Right cardiac atrium (tissue), 5 donors: Measurements from ENCODE around the gene UBL7. TPM values are rescaled to one million over a fixed set of nuclear protein-coding genes. Genes with fewer than 3 reads are reported as not detected.
"Not testable (repeated sequence)": the region's sequence is repeated elsewhere in the genome, so short reads cannot be mapped to it uniquely, and the experiment has no call there.

Experiments
- ATAC-seq, 2 donors: fragments of 200-7000 bp; cut with Tn5 transposase; one replicate each; pipeline versions ENCODE4 v1.8.0 to v1.9.1; 2020; ENCODE audit warnings: moderate library complexity in 2 of 2, mild to moderate bottlenecking in 1 of 2
- DNase-seq, 3 donors: peaks; one replicate each; pipeline ENCODE4 v3.0.0-alpha.2; 2020
- H3K27ac ChIP-seq: one replicate; pipeline ENCODE4 v1.5.1; 2013; ENCODE audit warnings: mild to moderate bottlenecking, low read length, control low read depth, moderate library complexity
- H3K27me3 ChIP-seq: one replicate; pipeline ENCODE4 v1.6.1; 2013; ENCODE audit not compliant: control insufficient read depth, insufficient read depth
- H3K4me1 ChIP-seq: one replicate; pipeline ENCODE4 v1.6.1; 2013; ENCODE audit warnings: low read length; ENCODE audit not compliant: control insufficient read depth, insufficient read depth
- H3K4me3 ChIP-seq: one replicate; pipeline ENCODE4 v1.5.1; 2013; ENCODE audit warnings: low read length, control low read depth
- H3K9me3 ChIP-seq: one replicate; pipeline ENCODE4 v1.6.1; 2013; ENCODE audit warnings: low read length; ENCODE audit not compliant: control insufficient read depth
- WGBS: extraction: QIAGEN DNeasy Blood & Tissue Kit; methylation state at CpG from one replicate; pipeline ENCODE4 v1.1.7; 2013; 5-methylcytosine and 5-hydroxymethylcytosine counted together
- intact Hi-C, 4 donors: fragments of 100-400 bp; cut with DNase I; formaldehyde crosslinking; loops; one replicate each; pipeline versions ENCODE4 v1.11.0 to v1.14.0; 2022 to 2023
- polyA plus RNA-seq: library from polyadenylated mRNA; stranded (reverse); fragments of 200-250 nt; gene quantifications from one replicate; pipeline ENCODE4 v1.2.3, GENCODE V29; 2013
- total RNA-seq, 4 donors: library from RNA; stranded (reverse); fragmentation: NEBNext Ultra II Directional; extraction: Animal tissue kit (Norgen Biotek cat#: 25700); gene quantifications; one replicate each; pipeline ENCODE4 v1.2.1, GENCODE V29; 2021
- donor health status: healthy with polysubstance abuse.
- donor health status: DM: no; HTN: yes; CAD: no.
- donor health status: DM: no; HTN: no; CAD: no.
- donor health status: DM: no; HTN: yes; CAD: no; lungs with severe emphysema.
- donor health status: DM: yes; HTN: yes; CAD: no.

Gene UBL7
- total and polyA plus RNA-seq, 5 donors, result 35.8 to 59.3 (median 49.0) TPM

GRCh38 chr15:74464216-74464615 lies 3.3 kb upstream of the UBL7 start:
- ATAC-seq (no peak), DNase-seq (no peak)
- Histone ChIP-seq H3K27me3 (no peaks in the 10 kb centered on the region), H3K4me1 (peaks cover 2% of the 10 kb centered on the region), H3K4me3 (no peak overlapping the region), H3K9me3 (no peaks in the 10 kb centered on the region), H3K27ac (no peak overlapping the region)
- 65% methylated on average over 2 of the region's 2 CpGs for WGBS
- intact Hi-C loops, result loop anchor here in 1 of 4 donors (10.0 kb wide), 1 partner anchor 151 kb away; the partner anchor contains the start of gene CLK3

GRCh38 chr15:74463634-74464033 lies 2.7 kb upstream of the UBL7 start:
- no peaks in the 10 kb centered on the region for H3K27me3 ChIP-seq
- ATAC-seq (no peak), DNase-seq (no peak)
- H3K4me3 ChIP-seq, result no peak overlapping the region
- H3K4me1 ChIP-seq, result peaks cover 2% of the 10 kb centered on the region
- H3K9me3 ChIP-seq, result no peaks in the 10 kb centered on the region
- H3K27ac ChIP-seq, result no peak overlapping the region
- intact Hi-C loops, result loop anchor here in 1 of 4 donors (10.0 kb wide), 1 partner anchor 151 kb away; the partner anchor contains the start of gene CLK3

GRCh38 chr15:74461847-74462511 lies 1.0 kb upstream of the UBL7 start:
- DNase-seq, result no peak
- WGBS, result 42% methylated on average over 8 of the region's 8 CpGs
- no peaks in the 10 kb centered on the region for H3K27me3 ChIP-seq
- no peak for ATAC-seq
- H3K9me3 ChIP-seq, result no peaks in the 10 kb centered on the region
- H3K4me1 ChIP-seq, result peaks cover 2% of the 10 kb centered on the region
- H3K27ac ChIP-seq, result no peak overlapping the region
- intact Hi-C loops, result loop anchor here in 1 of 4 donors (10.0 kb wide), 1 partner anchor 153 kb away; the partner anchor contains the start of gene CLK3
- peak overlapping the region; percentile 90 for H3K4me3 ChIP-seq

- peaks cover 2% of the 10 kb centered on the region for H3K4me1 ChIP-seq
- DNase-seq (no peak), ATAC-seq (no peak)
- intact Hi-C loops, result loop anchor here in 1 of 4 donors (10.0 kb wide), 1 partner anchor 155 kb away; the partner anchor contains the start of gene CLK3
- H3K4me3 ChIP-seq, result peak overlapping the region; percentile 90
- H3K27me3 ChIP-seq, result no peaks in the 10 kb centered on the region
- WGBS, result 54% methylated on average over 2 of the region's 2 CpGs
- H3K27ac ChIP-seq, result no peak overlapping the region
- H3K9me3 ChIP-seq, result no peaks in the 10 kb centered on the region
These were observed 662 bp downstream of the UBL7 start for GRCh38 chr15:74460298-74460697.

GRCh38 chr15:74459798-74460197 lies 1.2 kb downstream of the UBL7 start:
- H3K27me3 ChIP-seq, H3K27ac ChIP-seq, DNase-seq, H3K4me1 ChIP-seq, H3K9me3 ChIP-seq, H3K4me3 ChIP-seq, ATAC-seq: not testable (repeated sequence)
- intact Hi-C loops, result loop anchor here in 1 of 4 donors (10.0 kb wide), 1 partner anchor 155 kb away; the partner anchor contains the start of gene CLK3
- WGBS, result 97% methylated on average over 14 of the region's 14 CpGs

GRCh38 chr15:74458473-74458872 lies 2.5 kb downstream of the UBL7 start:
- 95% methylated on average over 3 of the region's 3 CpGs for WGBS
- Histone ChIP-seq H3K27ac (no peak overlapping the region), H3K9me3 (no peaks in the 10 kb centered on the region), H3K27me3 (no peaks in the 10 kb centered on the region), H3K4me3 (no peak overlapping the region), H3K4me1 (peaks cover 2% of the 10 kb centered on the region)
- intact Hi-C loops, result no loop called here
- ATAC-seq (no peak), DNase-seq (no peak)

GRCh38 chr15:74457036-74457435 lies 3.9 kb downstream of the UBL7 start:
- H3K4me3 ChIP-seq, DNase-seq, H3K27ac ChIP-seq, H3K4me1 ChIP-seq, intact Hi-C loops, H3K27me3 ChIP-seq, H3K9me3 ChIP-seq, ATAC-seq: not testable (repeated sequence)
- WGBS, result 96% methylated on average over 10 of the region's 10 CpGs

- no peak for DNase-seq
- Histone ChIP-seq H3K4me1 (peaks cover 2% of the 10 kb centered on the region), H3K4me3 (no peak overlapping the region), H3K27ac (no peak overlapping the region), H3K27me3 (no peaks in the 10 kb centered on the region), H3K9me3 (no peaks in the 10 kb centered on the region)
- intact Hi-C loops, result no loop called here
- ATAC-seq, result no peak
These were observed 6.0 kb downstream of the UBL7 start for GRCh38 chr15:74454764-74455500.

- 73% methylated on average over 13 of the region's 13 CpGs for WGBS
- intact Hi-C loops, result no loop called here
These were observed 6.8 kb downstream of the UBL7 start for GRCh38 chr15:74453925-74454763.

GRCh38 chr15:74451861-74452835 lies 8.8 kb downstream of the UBL7 start:
- intact Hi-C loops, result no loop called here
- Histone ChIP-seq H3K4me3 (no peak overlapping the region), H3K27me3 (no peaks in the 10 kb centered on the region), H3K9me3 (no peaks in the 10 kb centered on the region), H3K4me1 (peaks cover 2% of the 10 kb centered on the region), H3K27ac (no peak overlapping the region)
- 83% methylated on average over 16 of the region's 16 CpGs for WGBS
- ATAC-seq (no peak), DNase-seq (no peak)

More at GRCh38 chr15:74453925-74454763, 6.8 kb downstream of the UBL7 start:
- Histone ChIP-seq H3K27me3 (no peaks in the 10 kb centered on the region), H3K4me3 (no peak overlapping the region), H3K27ac (no peak overlapping the region), H3K4me1 (peaks cover 2% of the 10 kb centered on the region), H3K9me3 (no peaks in the 10 kb centered on the region)
- ATAC-seq (no peak), DNase-seq (no peak)
